Tibial nerve (tissue), 4 donors: Measurements from ENCODE around the gene NAGLU. TPM values are rescaled to one million over a fixed set of nuclear protein-coding genes. Genes with fewer than 3 reads are reported as not detected.

Source experiments
- DNase-seq, 2 donors: peaks; one replicate each; pipeline ENCODE4 v3.0.0-alpha.2; 2019; ENCODE audit warnings: low spot score in 2 of 2
- H3K27ac ChIP-seq, 4 donors: fragments of 200-600 bp; sonication (generic) in 3 of 4; one replicate each; pipeline ENCODE4 v1.5.1; 2017 to 2019; ENCODE audit warnings: mild to moderate bottlenecking in 1 of 4
- H3K27me3 ChIP-seq, 2 donors: fragments of 200-600 bp; sonication (generic) in 1 of 2; one replicate each; pipeline versions ENCODE4 v1.5.1 to v1.6.0; 2017 to 2019
- H3K36me3 ChIP-seq, 3 donors: fragments of 200-600 bp; sonication (generic); one replicate each; pipeline ENCODE4 v1.5.1; 2018 to 2019
- H3K4me1 ChIP-seq, 4 donors: fragments of 200-600 bp; sonication (generic) in 3 of 4; one replicate each; pipeline ENCODE4 v1.5.1; 2017 to 2019
- H3K4me3 ChIP-seq, 4 donors: fragments of 200-600 bp; sonication (generic) in 3 of 4; one replicate each; pipeline ENCODE4 v1.5.1; 2017 to 2019; ENCODE audit warnings: mild to moderate bottlenecking in 1 of 4, moderate library complexity in 1 of 4
- H3K9me3 ChIP-seq, 4 donors: fragments of 200-600 bp; sonication (generic) in 3 of 4; one replicate each; pipeline ENCODE4 v1.5.1; 2017 to 2019
- CTCF ChIP-seq, 5 experiments: fragments of 200-600 bp in 3 of 5; fragments of 450-650 bp in 2 of 5; sonication (generic) in 3 of 5; IDR thresholded peaks; one replicate each; pipeline ENCODE4 v1.5.1; 2016 to 2019; ENCODE audit warnings: antibody characterized with exemption in 5 of 5, mild to moderate bottlenecking in 3 of 5, moderate library complexity in 2 of 5
- EP300 ChIP-seq, 2 donors: sonication (generic); formaldehyde crosslinking; IDR thresholded peaks; one replicate each; pipeline ENCODE4 v1.6.1; 2017; ENCODE audit warnings: antibody characterized with exemption in 2 of 2, mild to moderate bottlenecking in 1 of 2
- POLR2A ChIP-seq, 2 donors: fragments of 450-650 bp; IDR thresholded peaks; one replicate each; pipeline ENCODE4 v1.6.1; 2017; ENCODE audit warnings: antibody characterized with exemption in 2 of 2, mild to moderate bottlenecking in 2 of 2, moderate library complexity in 2 of 2
- WGBS, 2 donors: methylation state at CpG; one replicate each; pipeline ENCODE4 v1.1.5; 2018; 5-methylcytosine and 5-hydroxymethylcytosine counted together
- total RNA-seq, 4 donors: library from RNA; depleted of rRNA; stranded (reverse); fragments of >200 nt; gene quantifications; one replicate each; pipeline ENCODE4 v1.1.0, GENCODE V29; 2016

Gene NAGLU
- total RNA-seq, 4 donors from 2014 or later: 52.3 to 115 (median 67.3) TPM

- DNase-seq: no peak
- Histone ChIP-seq H3K27ac (peak overlapping the region in 1 of 4 donors; percentile 26), H3K4me1 (peaks cover 0 to 74% (median 40%) of the 10 kb centered on the region in 4 donors), H3K27me3 (no peaks in the 10 kb centered on the region), H3K4me3 (no peak overlapping the region), H3K36me3 (peaks cover 0 to 32% (median 19%) of the 10 kb centered on the region in 3 donors), H3K9me3 (no peaks in the 10 kb centered on the region)
- WGBS, 2 donors: 74 to 81% methylated on average over 9 of the region's 9 CpGs
- TF ChIP-seq POLR2A (IDR thresholded peaks at IDR 0.05): no peak
Observed at GRCh38 chr17:42563950-42564349, 27.9 kb downstream of the NAGLU start.

- WGBS, 2 donors: 85 to 91% methylated on average over 14 to 15 of the region's 15 CpGs
- TF ChIP-seq CTCF (IDR thresholded peaks at IDR 0.05) (no peak), EP300 (IDR thresholded peaks at IDR 0.05) (no peak), POLR2A (IDR thresholded peaks at IDR 0.05) (no peak)
- Histone ChIP-seq H3K4me1 (peaks cover 0 to 72% (median 40%) of the 10 kb centered on the region in 4 donors), H3K27me3 (no peaks in the 10 kb centered on the region), H3K9me3 (no peaks in the 10 kb centered on the region), H3K27ac (no peak overlapping the region), H3K4me3 (no peak overlapping the region), H3K36me3 (peaks cover 0 to 43% (median 27%) of the 10 kb centered on the region in 3 donors)
- no peak for DNase-seq
Observed at GRCh38 chr17:42564815-42565522, 28.9 kb downstream of the NAGLU start.

GRCh38 chr17:42565523-42566214 is 29.6 kb downstream of the NAGLU start:
- no peak for DNase-seq
- Histone ChIP-seq H3K27ac (peak overlapping the region in 3 of 4 donors; percentile 93 to 96 (median 96)), H3K4me1 (peaks cover 0 to 65% (median 40%) of the 10 kb centered on the region in 4 donors)

GRCh38 chr17:42566215-42566882 is 30.3 kb downstream of the NAGLU start:
- no peaks in the 10 kb centered on the region for H3K27me3 ChIP-seq
- 50 to 56% methylated on average over 11 to 12 of the region's 28 CpGs for WGBS, 2 donors
- peak overlapping the region; percentile 76 to 95 (median 90) for H3K4me3 ChIP-seq
- peaks cover 0 to 60% (median 39%) of the 10 kb centered on the region in 4 donors for H3K4me1 ChIP-seq
- TF ChIP-seq CTCF (IDR thresholded peaks at IDR 0.05) (no peak), EP300 (IDR thresholded peaks at IDR 0.05) (no peak), POLR2A (IDR thresholded peaks at IDR 0.05) (no peak)
- H3K9me3 ChIP-seq: no peaks in the 10 kb centered on the region
- no peak for DNase-seq
- peaks cover 0 to 56% (median 28%) of the 10 kb centered on the region in 3 donors for H3K36me3 ChIP-seq
- H3K27ac ChIP-seq: peak overlapping the region; percentile 81 to 96 (median 94)

More at GRCh38 chr17:42565523-42566214, 29.6 kb downstream of the NAGLU start:
- peaks cover 0 to 50% (median 28%) of the 10 kb centered on the region in 3 donors for H3K36me3 ChIP-seq
- 87 to 90% methylated on average over 14 to 16 of the region's 16 CpGs for whole genome bisulfite sequencing, 2 donors
- no peak for TF ChIP-seq POLR2A (IDR thresholded peaks at IDR 0.05)
- no peak for TF ChIP-seq EP300 (IDR thresholded peaks at IDR 0.05)
- TF ChIP-seq CTCF (IDR thresholded peaks at IDR 0.05): no peak
- H3K9me3 ChIP-seq: no peaks in the 10 kb centered on the region
- no peaks in the 10 kb centered on the region for H3K27me3 ChIP-seq
- H3K4me3 ChIP-seq: no peak overlapping the region

- no peaks in the 10 kb centered on the region for H3K9me3 ChIP-seq
Observed at GRCh38 chr17:42566883-42567573, 31.0 kb downstream of the NAGLU start, which contains the start of gene MLX. Gene MLX, plus strand, starts transcription at chr17:42567100. Its CDS starts 25 bp downstream, at chr17:42567125.

More at GRCh38 chr17:42566883-42567573, 31.0 kb downstream of the NAGLU start, which contains the start of gene MLX:
- peaks cover 0 to 63% (median 28%) of the 10 kb centered on the region in 3 donors for H3K36me3 ChIP-seq
- H3K27ac ChIP-seq: peak within 1 kb of the TSS; percentile 81 to 96 (median 94)
- H3K4me1 ChIP-seq: peaks cover 0 to 56% (median 35%) of the 10 kb centered on the region in 4 donors
- peak; percentile 85 to 88 for DNase-seq
- WGBS, 2 donors: 0 to 1% methylated on average over 35 to 57 of the region's 72 CpGs
- H3K27me3 ChIP-seq: no peaks in the 10 kb centered on the region
- peak within 1 kb of the TSS; percentile 76 to 95 (median 90) for H3K4me3 ChIP-seq
- peak in 1 of 5 experiments; percentile 35 for TF ChIP-seq CTCF (IDR thresholded peaks at IDR 0.05)
- TF ChIP-seq POLR2A (IDR thresholded peaks at IDR 0.05): peak; percentile 7 to 51
- peak; percentile 83 to 92 for TF ChIP-seq EP300 (IDR thresholded peaks at IDR 0.05)
